GM18868 (cell line): ENCODE results near the gene HUS1.
"Not testable (repeated sequence)": the region's sequence is repeated elsewhere in the genome, so short reads cannot be mapped to it uniquely, and the experiment has no call there.

Source experiments
- ATAC-seq: cut with Tn5 transposase; IDR thresholded peaks from one replicate; pipeline ENCODE4 v1.9.1; 2021; ENCODE audit warnings: mild to moderate bottlenecking, moderate library complexity; ENCODE audit not compliant: unreplicated experiment

The HUS1 gene

GRCh38 chr7:47979145-47979831 is at the start of gene HUS1:
HUS1 (minus strand) TSS chr7:47979615; CDS start chr7:47979519, 96 bp downstream.
- ATAC-seq = peak; percentile 99

GRCh38 chr7:48028938-48029337 is 49.5 kb upstream of the HUS1 start, which contains the start of gene SUN3:
SUN3 (minus strand) TSS chr7:48029107; CDS start chr7:48028938, 169 bp downstream.
- no peak for ATAC-seq

GRCh38 chr7:48025624-48026023 is 46.2 kb upstream of the HUS1 start:
- no peak for ATAC-seq

- ATAC-seq = no peak
These were observed 38.3 kb upstream of the HUS1 start for GRCh38 chr7:48017674-48018073.

- no peak for ATAC-seq
These were observed 37.2 kb upstream of the HUS1 start for GRCh38 chr7:48016641-48017040.

- no peak for ATAC-seq
These were observed 32.5 kb upstream of the HUS1 start for GRCh38 chr7:48011951-48012350.

GRCh38 chr7:48011323-48011722 is 31.9 kb upstream of the HUS1 start:
- ATAC-seq = peak; percentile 59

GRCh38 chr7:48009954-48010353 is 30.5 kb upstream of the HUS1 start:
- ATAC-seq = no peak

- ATAC-seq = no peak
These were observed 29.8 kb upstream of the HUS1 start for GRCh38 chr7:48009257-48009656.

GRCh38 chr7:48006866-48007265 is 27.5 kb upstream of the HUS1 start:
- no peak for ATAC-seq

- peak; percentile 82 for ATAC-seq
These were observed 25.2 kb upstream of the HUS1 start for GRCh38 chr7:48004638-48005037.

GRCh38 chr7:48004032-48004431 is 24.6 kb upstream of the HUS1 start:
- peak; percentile 20 for ATAC-seq

GRCh38 chr7:48000164-48000563 is 20.7 kb upstream of the HUS1 start:
- ATAC-seq = not testable (repeated sequence)

- ATAC-seq = no peak
These were observed 20.0 kb upstream of the HUS1 start for GRCh38 chr7:47999413-47999812.

- ATAC-seq = no peak
These were observed 13.0 kb upstream of the HUS1 start for GRCh38 chr7:47992446-47992845.

GRCh38 chr7:47991741-47992311 is 12.4 kb upstream of the HUS1 start:
- peak; percentile 99 for ATAC-seq

- no peak for ATAC-seq
These were observed 11.9 kb upstream of the HUS1 start for GRCh38 chr7:47991270-47991669.

- no peak for ATAC-seq
These were observed 11.2 kb upstream of the HUS1 start for GRCh38 chr7:47990592-47990991.

- ATAC-seq = not testable (repeated sequence)
These were observed 10.4 kb upstream of the HUS1 start for GRCh38 chr7:47989607-47990400.

GRCh38 chr7:47988496-47989386 is 9.3 kb upstream of the HUS1 start:
- ATAC-seq = no peak

GRCh38 chr7:47982610-47983009 is 3.2 kb upstream of the HUS1 start:
- ATAC-seq = no peak
